GM23338 (cell line): ENCODE data around the gene MAGEE1. TPM values are rescaled to one million over a fixed set of nuclear protein-coding genes. Genes with fewer than 3 reads are reported as not detected.

ENCODE experiments used
- ATAC-seq: fragments of 200-7000 bp; cut with Tn5 transposase; 3 replicates; pipeline ENCODE4 v1.9.1; 2020
- DNase-seq: peaks from one replicate; pipeline ENCODE4 v3.0.0-alpha.2; 2015; ENCODE audit warnings: low spot score
- H2AFZ ChIP-seq: fragments of 200-600 bp; sonication (generic); 2 replicates; pipeline ENCODE4 v1.8.0; 2016; ENCODE audit warnings: antibody characterized with exemption, mild to moderate bottlenecking, moderate library complexity
- H3F3A ChIP-seq: fragments of 200-600 bp; sonication (generic); replicated peaks from 2 replicates; pipeline ENCODE4 v1.8.0; 2017; ENCODE audit warnings: antibody characterized with exemption, mixed run types, low read depth
- H3K27ac ChIP-seq: fragments of 200-600 bp; sonication (generic); 2 replicates; pipeline ENCODE4 v1.6.1; 2016; ENCODE audit warnings: low read depth
- H3K27me3 ChIP-seq: fragments of 200-600 bp; sonication (generic); 2 replicates; pipeline ENCODE4 v1.8.0; 2016; ENCODE audit warnings: mild to moderate bottlenecking, mixed run types, moderate library complexity; ENCODE audit not compliant: insufficient read depth
- H3K36me3 ChIP-seq: fragments of 200-600 bp; sonication (generic); 2 replicates; pipeline ENCODE4 v1.8.0; 2016; ENCODE audit warnings: mild to moderate bottlenecking; ENCODE audit not compliant: insufficient read depth
- H3K4me1 ChIP-seq: fragments of 200-600 bp; sonication (generic); 2 replicates; pipeline ENCODE4 v1.8.0; 2016; ENCODE audit warnings: mild to moderate bottlenecking, moderate library complexity; ENCODE audit not compliant: insufficient read depth
- H3K4me2 ChIP-seq: fragments of 200-600 bp; sonication (generic); 2 replicates; pipeline ENCODE4 v1.7.1; 2017; ENCODE audit warnings: mixed run types
- H3K4me3 ChIP-seq: fragments of 200-600 bp; sonication (generic); 2 replicates; pipeline ENCODE4 v1.6.1; 2016; ENCODE audit warnings: mixed run types
- H3K79me2 ChIP-seq: fragments of 200-600 bp; sonication (generic); replicated peaks from 2 replicates; pipeline ENCODE4 v1.8.0; 2017; ENCODE audit warnings: mild to moderate bottlenecking; ENCODE audit not compliant: insufficient read depth
- H3K9me2 ChIP-seq: fragments of 200-600 bp; sonication (generic); 2 replicates; pipeline ENCODE4 v1.8.0; 2017; ENCODE audit not compliant: insufficient read depth
- H4K20me1 ChIP-seq: fragments of 200-600 bp; sonication (generic); replicated peaks from 2 replicates; pipeline ENCODE4 v1.8.0; 2017; ENCODE audit warnings: mild to moderate bottlenecking; ENCODE audit not compliant: insufficient read depth
- H3K27ac Mint-ChIP-seq: 2 replicates; pipeline ENCODE4 v1.8.0; 2020; ENCODE audit warnings: inconsistent platforms, mild to moderate bottlenecking, moderate library complexity, mixed read lengths
- H3K27me3 Mint-ChIP-seq: 3 replicates; pipeline ENCODE4 v1.8.0; 2022; ENCODE audit warnings: low read depth, mild to moderate bottlenecking, moderate library complexity, mixed read lengths, inconsistent platforms; ENCODE audit not compliant: insufficient read depth, poor library complexity
- H3K36me3 Mint-ChIP-seq: 3 replicates; pipeline ENCODE4 v1.8.0; 2021; ENCODE audit warnings: low read depth, mild to moderate bottlenecking, inconsistent platforms, moderate library complexity, mixed read lengths
- H3K4me1 Mint-ChIP-seq: 3 replicates; pipeline ENCODE4 v1.8.0; 2020; ENCODE audit warnings: mild to moderate bottlenecking, inconsistent platforms, mixed read lengths
- H3K4me3 Mint-ChIP-seq: 3 replicates; pipeline ENCODE4 v1.8.0; 2021; ENCODE audit warnings: moderate library complexity, mild to moderate bottlenecking, inconsistent platforms, mixed read lengths
- H3K9me3 Mint-ChIP-seq: 3 replicates; pipeline ENCODE4 v1.8.0; 2020; ENCODE audit warnings: moderate library complexity, mild to moderate bottlenecking, inconsistent platforms, mixed read lengths
- EZH2 ChIP-seq: fragments of 200-600 bp; sonication (generic); IDR thresholded peaks from one replicate; pipeline ENCODE4 v1.8.0; 2017; ENCODE audit warnings: antibody characterized with exemption, mild to moderate bottlenecking, low read depth; ENCODE audit not compliant: unreplicated experiment
- EZH2phosphoT487 ChIP-seq: fragments of 200-600 bp; sonication (generic); IDR thresholded peaks from one replicate; pipeline ENCODE4 v1.8.1; 2018; ENCODE audit warnings: antibody characterized with exemption; ENCODE audit not compliant: unreplicated experiment
- JUNB ChIP-seq: IDR thresholded peaks from one replicate; pipeline ENCODE4 v1.6.1; 2016; ENCODE audit warnings: antibody characterized with exemption; ENCODE audit not compliant: unreplicated experiment
- STAT1 ChIP-seq: IDR thresholded peaks from one replicate; pipeline ENCODE4 v1.6.1; 2016; ENCODE audit warnings: antibody characterized with exemption; ENCODE audit not compliant: unreplicated experiment
- ZNF114 ChIP-seq: fragments of 250-450 bp; sonication (Bioruptor Pico); IDR thresholded peaks from 2 replicates; pipeline ENCODE4 v1.5.0; 2020; ENCODE audit warnings: mild to moderate bottlenecking, moderate library complexity
- ZNF331 ChIP-seq: fragments of 250-450 bp; sonication (Bioruptor Pico); IDR thresholded peaks from 2 replicates; pipeline ENCODE4 v1.5.0; 2020; ENCODE audit warnings: low read depth, mild to moderate bottlenecking, moderate library complexity
- polyA plus RNA-seq: library from polyadenylated mRNA; unstranded; fragments of >200 nt; fragmentation: Nextera tagmentation; extraction: Ambion mirVana; gene quantifications from 2 replicates; pipeline ENCODE4 v1.2.1, GENCODE V29; 2016
- total RNA-seq: library from RNA; depleted of rRNA; stranded (reverse); fragments of >200 nt; shearing (Covaris generic); gene quantifications from 2 replicates; pipeline ENCODE4 v1.2.3, GENCODE V29; 2014
- TF ChIP-seq, protein P1 (sequence below): IDR thresholded peaks from 2 replicates; pipeline ENCODE4 v1.6.1; 2016; ENCODE audit warnings: antibody characterized with exemption
- TF ChIP-seq, protein P2 (sequence below), 2 experiments: fragments of 200-600 bp in 1 of 2; sonication (generic) in 1 of 2; conservative IDR thresholded peaks; 2 replicates each; pipeline versions ENCODE4 v1.5.1 to v1.6.1; 2016 to 2017; ENCODE audit warnings: antibody characterized with exemption in 2 of 2, low read depth in 2 of 2, mild to moderate bottlenecking in 2 of 2, moderate library complexity in 1 of 2
- TF ChIP-seq, protein P3 (sequence below): IDR thresholded peaks from one replicate; pipeline ENCODE4 v1.6.1; 2018; ENCODE audit warnings: antibody characterized with exemption; ENCODE audit not compliant: unreplicated experiment

The MAGEE1 gene
- total and polyA plus RNA-seq, 2 experiments from 2014 or later = 1.5 to 11.6 TPM

DNA sequence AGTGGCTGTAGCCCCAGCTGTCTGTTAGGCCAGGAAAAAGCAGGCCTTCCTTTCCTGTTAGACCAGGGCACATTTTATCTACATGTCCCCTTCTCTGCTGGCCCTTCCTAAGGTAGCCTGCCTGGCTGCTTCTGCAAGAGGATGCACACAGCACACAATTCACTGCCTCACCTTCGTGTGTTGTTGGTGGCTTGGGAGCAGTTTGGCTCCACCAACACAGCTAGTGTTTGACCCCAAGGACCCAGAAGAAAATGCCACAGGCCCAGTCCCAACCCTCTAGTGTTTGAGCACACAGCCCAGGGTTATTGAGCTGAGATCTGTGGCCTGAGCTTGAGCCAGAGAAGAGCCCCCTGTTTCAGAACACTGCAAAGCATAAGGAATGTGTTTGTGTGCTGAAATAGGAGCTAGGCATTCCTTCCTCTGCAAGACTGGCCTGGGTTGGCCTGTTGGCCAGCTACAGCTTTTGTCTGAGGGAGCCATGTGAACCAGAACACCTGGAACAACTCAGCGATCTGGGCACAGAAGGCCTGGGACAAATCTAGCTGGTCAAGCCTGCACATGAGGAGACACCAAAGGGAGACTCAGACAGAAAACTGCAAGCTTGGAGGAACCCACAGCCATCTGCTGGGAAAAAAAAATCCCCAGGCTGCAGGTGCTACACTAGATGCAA, 26.4 kb downstream of the MAGEE1 start (continued):
- TF ChIP-seq, protein P1, sequence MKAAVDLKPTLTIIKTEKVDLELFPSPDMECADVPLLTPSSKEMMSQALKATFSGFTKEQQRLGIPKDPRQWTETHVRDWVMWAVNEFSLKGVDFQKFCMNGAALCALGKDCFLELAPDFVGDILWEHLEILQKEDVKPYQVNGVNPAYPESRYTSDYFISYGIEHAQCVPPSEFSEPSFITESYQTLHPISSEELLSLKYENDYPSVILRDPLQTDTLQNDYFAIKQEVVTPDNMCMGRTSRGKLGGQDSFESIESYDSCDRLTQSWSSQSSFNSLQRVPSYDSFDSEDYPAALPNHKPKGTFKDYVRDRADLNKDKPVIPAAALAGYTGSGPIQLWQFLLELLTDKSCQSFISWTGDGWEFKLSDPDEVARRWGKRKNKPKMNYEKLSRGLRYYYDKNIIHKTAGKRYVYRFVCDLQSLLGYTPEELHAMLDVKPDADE = no peak
- TF ChIP-seq STAT1 (no peak), EZH2phosphoT487 (no peak), EZH2 (no peak)

DNA sequence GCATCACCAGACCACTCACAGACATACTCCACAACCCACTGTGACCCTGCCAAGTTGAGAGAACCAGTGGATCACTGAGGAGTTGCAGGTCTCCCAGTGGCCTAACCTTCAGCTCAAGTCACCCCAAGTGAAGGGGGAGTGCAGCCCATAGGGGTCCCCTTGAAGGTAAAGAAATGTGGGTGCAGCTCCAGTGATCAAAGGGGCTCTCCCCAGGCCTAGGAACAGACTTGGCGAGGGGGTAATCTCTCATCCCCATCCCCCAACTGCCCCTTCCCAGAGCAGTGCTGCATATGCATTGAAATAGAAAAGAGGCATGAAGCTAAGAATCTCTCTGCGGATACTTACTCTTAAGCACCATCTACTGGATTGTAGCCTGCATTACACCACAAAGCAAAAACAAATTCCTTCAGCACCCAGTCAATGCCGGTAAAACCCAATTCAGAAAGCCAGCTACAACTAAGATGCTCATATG, 27.0 kb downstream of the MAGEE1 start:
- Mint-ChIP-seq H3K27me3 (peaks cover 4% of the 10 kb centered on the region), H3K4me1 (peaks cover 22% of the 10 kb centered on the region), H3K27ac (peak overlapping the region; percentile 72), H3K36me3 (no peaks in the 10 kb centered on the region), H3K9me3 (no peaks in the 10 kb centered on the region; the same call in 2 of the 3 replicates), H3K4me3 (no peak overlapping the region)
- Histone ChIP-seq H3K4me2 (peak overlapping the region; percentile 58; the same call in 1 of the 2 replicates), H4K20me1 (no peaks in the 10 kb centered on the region), H2AFZ (no peak overlapping the region), H3K4me1 (peaks cover 23% of the 10 kb centered on the region; the same call in 1 of the 2 replicates), H3K4me3 (no peak overlapping the region), H3K79me2 (no peaks in the 10 kb centered on the region), H3K27me3 (no peaks in the 10 kb centered on the region), H3F3A (no peaks in the 10 kb centered on the region), H3K9me2 (no peaks in the 10 kb centered on the region), H3K36me3 (no peaks in the 10 kb centered on the region), H3K27ac (peak overlapping the region; percentile 96)
- peak; percentile 94 for ATAC-seq
- DNase-seq = peak; percentile 64
- no peak for TF ChIP-seq EZH2
- TF ChIP-seq, protein P2, sequence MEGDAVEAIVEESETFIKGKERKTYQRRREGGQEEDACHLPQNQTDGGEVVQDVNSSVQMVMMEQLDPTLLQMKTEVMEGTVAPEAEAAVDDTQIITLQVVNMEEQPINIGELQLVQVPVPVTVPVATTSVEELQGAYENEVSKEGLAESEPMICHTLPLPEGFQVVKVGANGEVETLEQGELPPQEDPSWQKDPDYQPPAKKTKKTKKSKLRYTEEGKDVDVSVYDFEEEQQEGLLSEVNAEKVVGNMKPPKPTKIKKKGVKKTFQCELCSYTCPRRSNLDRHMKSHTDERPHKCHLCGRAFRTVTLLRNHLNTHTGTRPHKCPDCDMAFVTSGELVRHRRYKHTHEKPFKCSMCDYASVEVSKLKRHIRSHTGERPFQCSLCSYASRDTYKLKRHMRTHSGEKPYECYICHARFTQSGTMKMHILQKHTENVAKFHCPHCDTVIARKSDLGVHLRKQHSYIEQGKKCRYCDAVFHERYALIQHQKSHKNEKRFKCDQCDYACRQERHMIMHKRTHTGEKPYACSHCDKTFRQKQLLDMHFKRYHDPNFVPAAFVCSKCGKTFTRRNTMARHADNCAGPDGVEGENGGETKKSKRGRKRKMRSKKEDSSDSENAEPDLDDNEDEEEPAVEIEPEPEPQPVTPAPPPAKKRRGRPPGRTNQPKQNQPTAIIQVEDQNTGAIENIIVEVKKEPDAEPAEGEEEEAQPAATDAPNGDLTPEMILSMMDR (conservative IDR thresholded peaks at IDR 0.05; ENCODE audit: low read depth in 2 of 2) = peak; percentile 59 to 60
- no peak for TF ChIP-seq ZNF114 (CRISPR knock-in tag)
- no peak for TF ChIP-seq JUNB
- TF ChIP-seq STAT1 = no peak

DNA sequence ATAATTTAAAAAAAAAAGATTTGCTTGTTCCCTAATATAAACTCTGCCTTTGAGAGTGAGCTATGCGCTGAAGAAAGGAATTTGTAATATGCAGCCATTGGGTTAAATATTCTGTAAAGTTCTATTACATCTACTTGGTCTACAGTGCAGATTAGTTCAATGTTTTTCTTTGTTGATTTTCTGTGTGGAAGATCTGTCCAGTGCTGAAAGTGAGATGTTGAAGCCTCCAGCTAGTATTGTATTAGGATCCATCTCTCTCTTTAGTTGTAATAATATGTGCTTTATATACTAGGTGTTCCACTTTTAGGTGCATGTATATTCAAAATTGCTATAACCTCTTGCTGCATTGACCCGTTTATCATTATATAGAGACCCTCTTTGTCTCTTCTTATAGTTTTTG, 49.8 kb downstream of the MAGEE1 start:
- H3K4me3 ChIP-seq = no peak overlapping the region
- H3K27ac Mint-ChIP-seq = no peak overlapping the region
- H4K20me1 ChIP-seq = no peaks in the 10 kb centered on the region
- DNase-seq = no peak
- H3K36me3 ChIP-seq = no peaks in the 10 kb centered on the region
- H3K4me1 ChIP-seq = no peaks in the 10 kb centered on the region
- H3K27me3 Mint-ChIP-seq = peaks cover 1% of the 10 kb centered on the region
- H3K4me3 Mint-ChIP-seq = no peak overlapping the region
- no peaks in the 10 kb centered on the region for H3K27me3 ChIP-seq
- no peak for TF ChIP-seq ZNF331
- TF ChIP-seq, protein P3, sequence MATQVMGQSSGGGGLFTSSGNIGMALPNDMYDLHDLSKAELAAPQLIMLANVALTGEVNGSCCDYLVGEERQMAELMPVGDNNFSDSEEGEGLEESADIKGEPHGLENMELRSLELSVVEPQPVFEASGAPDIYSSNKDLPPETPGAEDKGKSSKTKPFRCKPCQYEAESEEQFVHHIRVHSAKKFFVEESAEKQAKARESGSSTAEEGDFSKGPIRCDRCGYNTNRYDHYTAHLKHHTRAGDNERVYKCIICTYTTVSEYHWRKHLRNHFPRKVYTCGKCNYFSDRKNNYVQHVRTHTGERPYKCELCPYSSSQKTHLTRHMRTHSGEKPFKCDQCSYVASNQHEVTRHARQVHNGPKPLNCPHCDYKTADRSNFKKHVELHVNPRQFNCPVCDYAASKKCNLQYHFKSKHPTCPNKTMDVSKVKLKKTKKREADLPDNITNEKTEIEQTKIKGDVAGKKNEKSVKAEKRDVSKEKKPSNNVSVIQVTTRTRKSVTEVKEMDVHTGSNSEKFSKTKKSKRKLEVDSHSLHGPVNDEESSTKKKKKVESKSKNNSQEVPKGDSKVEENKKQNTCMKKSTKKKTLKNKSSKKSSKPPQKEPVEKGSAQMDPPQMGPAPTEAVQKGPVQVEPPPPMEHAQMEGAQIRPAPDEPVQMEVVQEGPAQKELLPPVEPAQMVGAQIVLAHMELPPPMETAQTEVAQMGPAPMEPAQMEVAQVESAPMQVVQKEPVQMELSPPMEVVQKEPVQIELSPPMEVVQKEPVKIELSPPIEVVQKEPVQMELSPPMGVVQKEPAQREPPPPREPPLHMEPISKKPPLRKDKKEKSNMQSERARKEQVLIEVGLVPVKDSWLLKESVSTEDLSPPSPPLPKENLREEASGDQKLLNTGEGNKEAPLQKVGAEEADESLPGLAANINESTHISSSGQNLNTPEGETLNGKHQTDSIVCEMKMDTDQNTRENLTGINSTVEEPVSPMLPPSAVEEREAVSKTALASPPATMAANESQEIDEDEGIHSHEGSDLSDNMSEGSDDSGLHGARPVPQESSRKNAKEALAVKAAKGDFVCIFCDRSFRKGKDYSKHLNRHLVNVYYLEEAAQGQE = peak; percentile 40
- peaks cover 12% of the 10 kb centered on the region for H3K9me3 Mint-ChIP-seq
- H3K9me2 ChIP-seq = no peaks in the 10 kb centered on the region
- no peaks in the 10 kb centered on the region for H3K4me1 Mint-ChIP-seq
- no peak overlapping the region for H3K4me2 ChIP-seq
- ATAC-seq = no peak
- no peak overlapping the region for H3K27ac ChIP-seq
- H3F3A ChIP-seq = no peaks in the 10 kb centered on the region
- H3K36me3 Mint-ChIP-seq = peaks cover 3% of the 10 kb centered on the region; the same call in 2 of the 3 replicates
- H3K79me2 ChIP-seq = no peaks in the 10 kb centered on the region
- no peak overlapping the region for H2AFZ ChIP-seq
